ENCODE data around the gene PDE6C.

Gene PDE6C

DNA sequence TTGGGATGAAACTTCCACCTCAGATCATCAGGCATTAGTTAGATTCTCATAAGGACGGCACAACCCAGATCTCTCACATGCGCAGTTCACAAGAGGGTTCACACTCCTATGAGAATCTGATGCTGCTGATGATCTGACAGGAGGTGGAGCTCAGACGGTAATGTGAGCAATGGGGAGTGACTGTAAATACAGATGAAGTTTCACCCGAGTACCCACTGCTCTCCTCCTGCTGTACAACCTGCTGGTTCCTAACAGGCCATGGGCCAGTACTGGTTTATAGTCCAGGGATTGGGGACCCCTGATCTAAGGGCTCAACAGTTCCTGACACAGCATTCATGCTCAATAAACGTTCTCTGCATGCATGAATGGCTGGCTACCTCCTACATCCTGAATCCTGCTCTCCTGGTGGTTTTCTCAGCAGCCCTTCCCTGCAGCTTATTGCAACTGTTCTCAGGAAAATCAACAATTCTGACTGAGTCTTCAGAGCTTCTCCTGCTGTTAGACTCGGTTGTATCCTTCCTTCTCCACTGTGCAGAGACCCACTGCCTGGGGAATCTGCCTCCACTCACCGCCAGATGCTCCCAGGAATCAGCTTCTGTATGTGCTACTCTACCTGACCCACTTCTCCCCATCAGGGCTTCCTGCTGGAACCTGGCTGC lies 17.4 kb downstream of the PDE6C start:
- TF ChIP-seq, protein P1, sequence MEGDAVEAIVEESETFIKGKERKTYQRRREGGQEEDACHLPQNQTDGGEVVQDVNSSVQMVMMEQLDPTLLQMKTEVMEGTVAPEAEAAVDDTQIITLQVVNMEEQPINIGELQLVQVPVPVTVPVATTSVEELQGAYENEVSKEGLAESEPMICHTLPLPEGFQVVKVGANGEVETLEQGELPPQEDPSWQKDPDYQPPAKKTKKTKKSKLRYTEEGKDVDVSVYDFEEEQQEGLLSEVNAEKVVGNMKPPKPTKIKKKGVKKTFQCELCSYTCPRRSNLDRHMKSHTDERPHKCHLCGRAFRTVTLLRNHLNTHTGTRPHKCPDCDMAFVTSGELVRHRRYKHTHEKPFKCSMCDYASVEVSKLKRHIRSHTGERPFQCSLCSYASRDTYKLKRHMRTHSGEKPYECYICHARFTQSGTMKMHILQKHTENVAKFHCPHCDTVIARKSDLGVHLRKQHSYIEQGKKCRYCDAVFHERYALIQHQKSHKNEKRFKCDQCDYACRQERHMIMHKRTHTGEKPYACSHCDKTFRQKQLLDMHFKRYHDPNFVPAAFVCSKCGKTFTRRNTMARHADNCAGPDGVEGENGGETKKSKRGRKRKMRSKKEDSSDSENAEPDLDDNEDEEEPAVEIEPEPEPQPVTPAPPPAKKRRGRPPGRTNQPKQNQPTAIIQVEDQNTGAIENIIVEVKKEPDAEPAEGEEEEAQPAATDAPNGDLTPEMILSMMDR (IDR thresholded peaks at IDR 0.05), result no peak
- Histone ChIP-seq H3K4me3 (no peak overlapping the region), H3K27ac (no peak overlapping the region)
- DNase-seq (ENCODE audit: low spot score), result no peak

DNA sequence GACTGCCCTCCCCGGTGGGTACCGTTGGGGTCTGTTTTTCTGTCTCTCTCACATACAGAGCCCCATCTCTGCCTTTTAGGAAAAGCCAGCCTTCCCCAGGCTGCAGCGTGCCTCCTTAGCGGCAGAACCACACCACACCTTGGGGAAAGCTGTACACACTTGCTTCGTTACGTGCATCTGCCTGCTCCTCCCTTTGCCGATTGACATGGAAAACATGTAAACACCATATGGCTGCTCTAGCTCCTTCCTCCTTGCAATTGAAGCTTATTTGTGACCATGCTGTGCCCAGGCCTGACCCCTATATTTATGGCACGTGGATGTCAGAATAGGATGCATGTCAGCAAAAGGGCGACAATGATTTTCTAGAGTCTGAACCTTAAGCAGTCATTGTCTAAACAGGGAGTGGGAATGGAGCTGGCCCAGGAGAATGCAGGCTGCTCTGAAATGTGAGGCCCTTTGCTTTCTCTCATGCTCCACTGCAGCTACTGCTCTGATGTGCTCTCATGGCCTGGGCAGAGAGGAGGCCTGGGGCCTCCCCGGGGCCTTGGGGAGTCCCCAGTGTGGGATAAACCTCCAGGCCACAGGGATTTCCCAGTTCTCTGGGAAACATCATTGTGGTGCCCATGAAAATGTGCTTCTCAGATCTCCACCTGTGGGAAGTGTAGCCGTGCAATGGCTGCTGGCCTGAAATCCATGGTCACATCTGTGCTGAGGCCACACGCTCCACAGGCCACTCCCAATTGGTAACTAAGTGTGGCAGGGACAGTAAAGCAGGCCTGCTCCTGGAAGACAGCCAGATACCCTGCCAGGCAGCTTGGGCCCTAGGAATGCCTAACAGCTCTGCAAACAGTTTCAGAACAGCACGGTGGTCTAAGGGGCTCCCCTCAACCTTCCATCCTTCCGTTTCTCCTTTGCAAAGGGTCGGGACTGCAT lies 18.6 kb downstream of the PDE6C start:
- DNase-seq (ENCODE audit: low spot score), result no peak
- Histone ChIP-seq H3K4me3 (no peak overlapping the region), H3K27ac (no peak overlapping the region)
- TF ChIP-seq, protein P1 (IDR thresholded peaks at IDR 0.05), result no peak

DNA sequence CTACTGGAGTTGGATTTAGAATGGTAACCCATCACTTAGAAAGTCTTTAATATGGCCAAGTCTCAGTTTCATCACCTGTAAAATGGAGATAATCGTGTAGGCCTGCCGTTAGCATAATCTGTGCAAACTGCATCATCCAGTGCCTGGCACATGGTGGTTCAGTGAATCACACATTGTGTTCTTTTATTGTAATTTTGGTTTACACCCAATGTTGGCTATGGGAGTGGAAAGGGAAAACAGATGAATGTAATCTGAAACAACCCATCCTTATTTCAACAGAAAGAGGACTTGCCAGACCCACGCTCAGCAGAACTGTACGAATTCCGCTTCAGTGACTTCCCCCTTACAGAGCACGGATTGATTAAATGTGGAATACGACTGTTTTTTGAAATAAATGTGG lies 27.5 kb downstream of the PDE6C start:
- TF ChIP-seq, protein P1 (IDR thresholded peaks at IDR 0.05), result no peak

DNA sequence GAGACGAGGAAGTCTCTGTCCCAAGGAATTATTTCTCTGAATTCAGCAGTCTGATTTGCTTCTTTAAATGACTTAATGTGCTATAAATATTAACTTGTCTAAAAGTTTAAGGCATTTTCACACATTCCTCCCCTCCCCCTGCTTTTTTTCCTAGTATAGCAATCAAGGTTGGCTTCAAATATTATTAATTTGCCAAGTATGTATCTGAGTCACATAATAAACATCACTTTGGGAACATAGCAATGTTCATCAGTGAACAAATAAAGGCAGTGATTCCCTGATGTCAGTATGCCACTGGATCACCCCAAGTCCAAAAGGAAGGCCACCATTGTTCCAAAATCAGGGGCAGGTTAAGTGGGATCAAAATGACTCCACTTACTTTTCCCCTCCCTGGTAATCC lies 40.5 kb downstream of the PDE6C start:
- TF ChIP-seq, protein P1 (IDR thresholded peaks at IDR 0.05), result no peak
- no peak overlapping the region for H3K27ac ChIP-seq
- DNase-seq (ENCODE audit: low spot score), result no peak
- H3K4me3 ChIP-seq, result no peak overlapping the region

More for the DNA sequence above, 27.5 kb downstream of the PDE6C start:
- no peak for DNase-seq (ENCODE audit: low spot score)
- Histone ChIP-seq H3K27ac (no peak overlapping the region), H3K4me3 (no peak overlapping the region)

DNA sequence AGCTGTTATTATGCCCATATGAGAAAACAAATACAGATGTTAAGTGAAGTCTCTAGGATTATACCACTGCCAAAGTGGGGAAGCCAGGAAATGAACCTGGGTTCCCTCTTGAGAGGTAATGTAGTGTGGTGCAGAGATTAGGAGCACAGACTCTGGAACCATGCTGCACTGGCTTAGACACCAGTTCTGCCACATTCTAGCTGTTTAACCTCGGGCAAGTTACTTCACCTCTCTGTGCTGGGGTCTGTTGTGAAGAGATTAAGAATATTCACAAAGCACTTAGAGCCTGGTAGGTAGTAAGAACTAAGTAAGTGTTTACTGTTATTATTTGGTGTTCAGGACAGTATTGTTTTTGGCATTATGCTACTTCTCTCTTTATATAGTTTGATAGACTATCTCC lies 41.9 kb downstream of the PDE6C start:
- DNase-seq (ENCODE audit: low spot score), result no peak
- Histone ChIP-seq H3K27ac (no peak overlapping the region), H3K4me3 (no peak overlapping the region)
- TF ChIP-seq, protein P1 (IDR thresholded peaks at IDR 0.05), result no peak

DNA sequence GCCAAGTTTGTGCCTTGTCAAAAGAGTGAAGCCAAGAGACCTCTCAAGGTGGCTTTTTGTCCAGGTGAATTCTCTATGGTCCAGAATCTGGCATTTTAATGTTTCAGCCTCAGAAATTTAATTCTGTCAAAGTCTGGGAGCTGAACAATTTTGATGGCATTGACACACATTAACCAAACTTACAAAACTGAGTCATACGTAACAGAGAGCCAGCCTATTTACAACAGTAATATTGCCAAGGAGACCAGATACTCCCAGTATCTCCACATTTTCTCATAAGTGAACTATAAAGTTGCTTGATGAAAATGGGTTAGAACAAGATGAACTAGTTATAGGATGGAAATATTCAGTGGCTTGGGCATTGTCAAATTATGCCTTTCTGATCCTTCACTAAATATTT lies 43.8 kb downstream of the PDE6C start:
- Histone ChIP-seq H3K4me3 (no peak overlapping the region), H3K27ac (no peak overlapping the region)
- DNase-seq (ENCODE audit: low spot score), result no peak
- TF ChIP-seq, protein P1 (IDR thresholded peaks at IDR 0.05), result no peak

Data from coronary artery (tissue), 2 donors.